H9 (cell line): ENCODE data around the gene CDH4. TPM values are rescaled to one million over a fixed set of nuclear protein-coding genes. Genes with fewer than 3 reads are reported as not detected.

Experiments
- DNase-seq: peaks from one replicate; pipeline ENCODE4 v3.0.0-alpha.2; 2017
- H2AFZ ChIP-seq: one replicate; pipeline ENCODE4 v1.6.1; 2013; ENCODE audit warnings: mild to moderate bottlenecking, low read length, control low read depth, moderate library complexity
- H2AK5ac ChIP-seq: 2 replicates; pipeline ENCODE4 v1.6.1; 2013; ENCODE audit warnings: low read length, control low read depth, mixed read lengths; ENCODE audit not compliant: insufficient read length
- H2BK120ac ChIP-seq: one replicate; pipeline ENCODE4 v1.6.1; 2013; ENCODE audit warnings: low read depth, mild to moderate bottlenecking, low read length, control low read depth, inconsistent platforms; ENCODE audit not compliant: poor library complexity, severe bottlenecking
- H2BK12ac ChIP-seq: 2 replicates; pipeline ENCODE4 v1.6.1; 2013; ENCODE audit warnings: low read length, control low read depth, mixed read lengths, low read depth; ENCODE audit not compliant: insufficient read length
- H2BK15ac ChIP-seq: 2 replicates; pipeline ENCODE4 v1.6.1; 2013; ENCODE audit warnings: low read depth, low read length, control low read depth
- H2BK20ac ChIP-seq: one replicate; pipeline ENCODE4 v1.6.1; 2013; ENCODE audit warnings: low read depth, mild to moderate bottlenecking, low read length, control low read depth, inconsistent platforms; ENCODE audit not compliant: poor library complexity, severe bottlenecking
- H2BK5ac ChIP-seq: 2 replicates; pipeline ENCODE4 v1.6.1; 2013; ENCODE audit warnings: low read length, control low read depth, mixed read lengths; ENCODE audit not compliant: insufficient read length
- H3K14ac ChIP-seq: 2 replicates; pipeline ENCODE4 v1.6.1; 2013; ENCODE audit warnings: low read length, control low read depth; ENCODE audit not compliant: insufficient read depth
- H3K18ac ChIP-seq: 2 replicates; pipeline ENCODE4 v1.6.1; 2013; ENCODE audit warnings: low read depth, mild to moderate bottlenecking, mixed read lengths, low read length, control low read depth; ENCODE audit not compliant: insufficient read length
- H3K23ac ChIP-seq: 2 replicates; pipeline ENCODE4 v1.6.1; 2013; ENCODE audit warnings: low read length, control low read depth, mixed read lengths, low read depth; ENCODE audit not compliant: insufficient read length
- H3K23me2 ChIP-seq: 2 replicates; pipeline ENCODE4 v1.6.1; 2013; ENCODE audit warnings: low read depth, mild to moderate bottlenecking, mixed read lengths, low read length, control low read depth; ENCODE audit not compliant: insufficient read length, poor library complexity, severe bottlenecking
- H3K27ac ChIP-seq: 2 replicates; pipeline ENCODE4 v1.5.1; 2013; ENCODE audit warnings: low read length, control low read depth, mixed read lengths, low read depth; ENCODE audit not compliant: insufficient read length
- H3K27me3 ChIP-seq: 2 replicates; pipeline ENCODE4 v1.6.1; 2013; ENCODE audit warnings: low read length, control low read depth, inconsistent platforms; ENCODE audit not compliant: insufficient read depth
- H3K4ac ChIP-seq: 2 replicates; pipeline ENCODE4 v1.6.1; 2013; ENCODE audit warnings: low read depth, mild to moderate bottlenecking, control low read depth, inconsistent platforms, low read length, moderate library complexity
- H3K4me1 ChIP-seq: 2 replicates; pipeline ENCODE4 v1.6.1; 2013; ENCODE audit warnings: low read length, control low read depth, inconsistent platforms; ENCODE audit not compliant: insufficient read depth
- H3K4me2 ChIP-seq: 2 replicates; pipeline ENCODE4 v1.6.1; 2013; ENCODE audit warnings: low read length, control low read depth, mixed read lengths; ENCODE audit not compliant: insufficient read length, insufficient read depth
- H3K56ac ChIP-seq: 2 replicates; pipeline ENCODE4 v1.6.1; 2013; ENCODE audit warnings: low read depth, mild to moderate bottlenecking, mixed read lengths, low read length, control low read depth; ENCODE audit not compliant: insufficient read length
- H3K79me1 ChIP-seq: 2 replicates; pipeline ENCODE4 v1.6.1; 2013; ENCODE audit warnings: low read depth, mild to moderate bottlenecking, moderate library complexity, low read length, control low read depth, inconsistent platforms; ENCODE audit not compliant: insufficient read depth, poor library complexity, severe bottlenecking
- H3K79me2 ChIP-seq: 2 replicates; pipeline ENCODE4 v1.6.1; 2013; ENCODE audit warnings: low read length, control low read depth, inconsistent platforms; ENCODE audit not compliant: insufficient read depth
- H3K9ac ChIP-seq: 2 replicates; pipeline ENCODE4 v1.6.1; 2013; ENCODE audit warnings: low read length, control low read depth, mixed read lengths; ENCODE audit not compliant: insufficient read length; ENCODE audit errors: extremely low read depth
- H3K9me3 ChIP-seq: one replicate; pipeline ENCODE4 v1.6.1; 2013; ENCODE audit warnings: low read depth, low read length, inconsistent platforms; ENCODE audit not compliant: control insufficient read depth
- H3T11ph ChIP-seq: one replicate; pipeline ENCODE4 v1.6.1; 2013; ENCODE audit warnings: mild to moderate bottlenecking, low read length, control low read depth, inconsistent platforms
- H4K20me1 ChIP-seq: one replicate; pipeline ENCODE4 v1.6.1; 2013; ENCODE audit not compliant: control insufficient read depth, insufficient read length, insufficient read depth
- H4K5ac ChIP-seq: 2 replicates; pipeline ENCODE4 v1.6.1; 2013; ENCODE audit warnings: low read depth, mild to moderate bottlenecking, mixed read lengths, low read length, control low read depth; ENCODE audit not compliant: insufficient read length
- H4K8ac ChIP-seq: replicated peaks from 2 replicates; pipeline ENCODE4 v1.6.1; 2013; ENCODE audit warnings: low read length, control low read depth, mixed read lengths, low read depth; ENCODE audit not compliant: insufficient read length
- H4K91ac ChIP-seq: 2 replicates; pipeline ENCODE4 v1.6.1; 2013; ENCODE audit warnings: low read depth, mild to moderate bottlenecking, moderate library complexity, mixed read lengths, low read length, control low read depth; ENCODE audit not compliant: insufficient read length
- H3K27ac Mint-ChIP-seq, 3 experiments: 2 replicates in 2 of 3; 3 replicates in 1 of 3; pipeline ENCODE4 v1.8.0; 2020 to 2021; ENCODE audit warnings: mixed read lengths in 3 of 3, mild to moderate bottlenecking in 1 of 3, moderate library complexity in 1 of 3
- H3K27me3 Mint-ChIP-seq: 2 replicates; pipeline ENCODE4 v1.8.0; 2021; ENCODE audit warnings: low read depth, mild to moderate bottlenecking, moderate library complexity, mixed read lengths
- H3K36me3 Mint-ChIP-seq, 3 experiments: 2 replicates in 2 of 3; 3 replicates in 1 of 3; pipeline ENCODE4 v1.8.0; 2020 to 2021; ENCODE audit warnings: low read depth in 3 of 3, mixed read lengths in 3 of 3; ENCODE audit not compliant: insufficient read depth in 1 of 3
- H3K4me1 Mint-ChIP-seq, 2 experiments: 2 replicates each; pipeline ENCODE4 v1.8.0; 2020; ENCODE audit warnings: mixed read lengths in 2 of 2
- H3K4me3 Mint-ChIP-seq, 2 experiments: 2 replicates in 1 of 2; 3 replicates in 1 of 2; pipeline ENCODE4 v1.8.0; 2020 to 2021; ENCODE audit warnings: mild to moderate bottlenecking in 2 of 2, mixed read lengths in 2 of 2, moderate library complexity in 1 of 2
- H3K9me3 Mint-ChIP-seq, 2 experiments: 2 replicates in 1 of 2; 3 replicates in 1 of 2; pipeline ENCODE4 v1.8.0; 2020; ENCODE audit warnings: mild to moderate bottlenecking in 2 of 2, mixed read lengths in 2 of 2, moderate library complexity in 1 of 2
- CTCF ChIP-seq: fragments of 200-600 bp; sonication (generic); conservative IDR thresholded peaks from 3 replicates; pipeline ENCODE4 v1.8.0; 2021; ENCODE audit warnings: antibody characterized with exemption, mild to moderate bottlenecking
- WGBS: extraction: QIAGEN DNeasy Blood & Tissue Kit; methylation state at CpG from one replicate; pipeline ENCODE4 v1.1.7; 2013; ENCODE audit warnings: missing lambda C conversion rate, low lambda C conversion rate, mixed read lengths; ENCODE audit not compliant: insufficient read length; ENCODE audit errors: extremely low coverage; 5-methylcytosine and 5-hydroxymethylcytosine counted together
- total RNA-seq: library from RNA; stranded (reverse); gene quantifications from 2 replicates; pipeline ENCODE4 v1.2.1, GENCODE V29; 2021

Gene CDH4
- total RNA-seq, 1 experiment from 2014 or later = 3.0 TPM

- Histone ChIP-seq H4K91ac (no peak overlapping the region), H3K9me3 (no peaks in the 10 kb centered on the region), H3K27me3 (no peaks in the 10 kb centered on the region; the same call in 1 of the 2 replicates), H3K9ac (no peak overlapping the region), H3K79me2 (no peaks in the 10 kb centered on the region), H3K4me2 (no peak overlapping the region), H2BK5ac (no peak overlapping the region), H2BK120ac (no peak overlapping the region), H4K20me1 (no peaks in the 10 kb centered on the region), H2BK15ac (no peak overlapping the region), H3K56ac (no peak overlapping the region), H3K4ac (no peak overlapping the region), H4K8ac (no peak overlapping the region), H3K27ac (no peak overlapping the region), H2AK5ac (no peak overlapping the region), H3K79me1 (no peaks in the 10 kb centered on the region), H3K23ac (no peak overlapping the region), H3T11ph (no peak overlapping the region), H3K4me1 (no peaks in the 10 kb centered on the region), H2BK20ac (no peak overlapping the region), H3K18ac (no peak overlapping the region), H3K14ac (no peak overlapping the region), H3K23me2 (no peaks in the 10 kb centered on the region), H2AFZ (no peak overlapping the region), H4K5ac (no peak overlapping the region), H2BK12ac (no peak overlapping the region)
- H3K9me3 Mint-ChIP-seq = peaks cover 7 to 8% of the 10 kb centered on the region in 2 experiments; a peak in 4 of 5 replicates
- DNase-seq = no peak
- no peak for TF ChIP-seq CTCF
- WGBS = no CpG with 5 or more reads among the region's 1 CpG
- H3K36me3 Mint-ChIP-seq = peaks cover 0 to 7% (median 0%) of the 10 kb centered on the region in 3 experiments; a peak in 2 of 7 replicates
- H3K27me3 Mint-ChIP-seq = peaks cover 79% of the 10 kb centered on the region
- no peaks in the 10 kb centered on the region for H3K4me1 Mint-ChIP-seq
- no peak overlapping the region for H3K4me3 Mint-ChIP-seq
- H3K27ac Mint-ChIP-seq = no peak overlapping the region
These were observed 368.1 kb downstream of the CDH4 start for GRCh38 chr20:61620174-61620573.
